ENCODE data around the gene KCNQ5.
"Not testable (repeated sequence)": the region's sequence is repeated elsewhere in the genome, so short reads cannot be mapped to it uniquely, and the experiment has no call there.

KCNQ5 gene

DNA sequence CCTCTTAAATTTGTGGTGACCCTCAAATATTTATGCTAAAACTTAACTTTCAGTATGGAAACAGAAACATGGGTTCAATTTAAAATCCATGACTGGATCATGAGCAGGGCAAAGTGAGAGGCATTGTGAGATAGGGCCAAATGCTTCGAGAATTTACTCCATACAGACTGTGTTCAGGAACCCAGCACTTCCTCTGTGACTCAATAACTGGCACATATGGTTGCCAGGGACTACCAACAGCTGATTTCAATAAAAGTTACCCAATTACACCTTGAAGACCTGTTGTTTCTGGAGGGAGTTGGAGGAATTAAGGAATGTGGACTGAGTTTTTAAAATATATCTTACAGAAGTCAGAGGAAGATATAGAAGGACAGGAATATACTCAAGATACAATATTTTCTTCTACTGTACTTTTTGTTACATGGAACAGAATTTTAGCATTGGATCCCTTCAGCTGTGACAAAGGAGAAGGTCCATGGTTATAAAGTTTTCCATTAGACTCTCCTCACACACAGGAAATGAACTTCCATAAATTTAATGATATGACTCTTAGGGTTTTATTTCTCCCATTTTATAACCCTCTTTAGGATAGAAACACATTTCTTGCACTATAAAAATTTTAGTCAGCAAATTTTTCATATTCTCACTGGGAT lies 344.9 kb downstream of the KCNQ5 start:
- no peak for DNase-seq

GRCh38 chr6:72967329-72967728 lies 345.5 kb downstream of the KCNQ5 start:
- no peak for DNase-seq

- no peak for DNase-seq
These were observed 346.8 kb downstream of the KCNQ5 start for GRCh38 chr6:72968704-72969103.

- DNase-seq, result no peak
These were observed 347.8 kb downstream of the KCNQ5 start for GRCh38 chr6:72969666-72970065.

DNA sequence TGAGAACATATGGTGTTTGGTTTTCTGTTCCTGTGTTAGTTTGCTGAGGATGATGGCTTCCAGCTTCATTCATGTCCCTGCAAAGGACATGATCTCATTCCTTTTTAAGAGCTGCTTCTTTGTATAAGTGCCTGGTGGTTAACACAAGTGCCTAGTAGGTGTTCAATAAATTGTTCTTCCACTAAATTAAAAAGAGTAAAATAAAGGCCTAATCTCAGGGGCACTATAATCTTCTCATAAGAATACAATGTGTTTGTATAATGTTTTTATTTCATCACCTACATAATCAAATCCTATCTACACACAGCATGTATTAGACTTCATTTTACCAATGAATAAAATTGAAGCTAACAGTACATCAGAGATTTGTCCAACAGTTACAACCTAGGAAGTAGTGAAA lies 350.7 kb downstream of the KCNQ5 start:
- DNase-seq, result no peak

DNA sequence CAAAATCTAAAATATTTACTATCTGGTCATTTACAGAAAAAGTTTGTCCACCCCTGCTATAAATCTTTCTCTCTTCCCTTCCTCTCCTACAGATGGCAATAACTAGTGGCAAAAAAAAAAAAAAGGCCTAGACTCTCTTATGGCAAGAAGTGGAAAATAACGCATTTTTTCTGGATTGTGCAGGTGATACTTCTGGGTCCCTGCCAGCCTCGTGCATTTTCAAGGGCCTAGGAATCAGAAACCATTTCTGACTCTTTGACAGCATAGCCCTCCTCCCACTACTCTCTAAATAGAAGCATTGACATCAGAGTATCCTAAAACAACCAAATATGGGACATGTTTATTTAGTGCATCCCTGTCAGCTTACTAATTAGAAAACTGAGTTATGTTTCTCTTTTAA lies 352.4 kb downstream of the KCNQ5 start:
- DNase-seq, result peak; percentile 28

DNA sequence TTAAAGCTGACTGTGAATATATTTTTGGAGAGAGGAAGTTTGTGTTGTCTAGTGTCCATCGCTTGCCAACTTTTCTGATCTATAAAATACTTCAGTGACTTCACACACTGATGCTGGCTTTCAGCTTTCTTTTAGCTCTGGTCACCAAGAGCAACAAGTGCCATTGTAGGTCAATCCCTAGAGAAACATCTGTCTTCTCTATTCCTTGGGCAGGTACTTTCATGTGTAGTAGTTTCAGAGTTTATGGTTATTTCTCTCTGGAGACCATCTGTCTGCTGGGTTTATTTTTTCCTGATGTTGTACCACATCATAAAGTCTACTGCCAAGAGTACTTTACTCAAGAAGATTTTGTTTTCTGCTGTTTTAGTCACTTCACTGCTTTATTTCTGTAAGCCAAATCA lies 353.5 kb downstream of the KCNQ5 start:
- peak; percentile 50 for DNase-seq

DNA sequence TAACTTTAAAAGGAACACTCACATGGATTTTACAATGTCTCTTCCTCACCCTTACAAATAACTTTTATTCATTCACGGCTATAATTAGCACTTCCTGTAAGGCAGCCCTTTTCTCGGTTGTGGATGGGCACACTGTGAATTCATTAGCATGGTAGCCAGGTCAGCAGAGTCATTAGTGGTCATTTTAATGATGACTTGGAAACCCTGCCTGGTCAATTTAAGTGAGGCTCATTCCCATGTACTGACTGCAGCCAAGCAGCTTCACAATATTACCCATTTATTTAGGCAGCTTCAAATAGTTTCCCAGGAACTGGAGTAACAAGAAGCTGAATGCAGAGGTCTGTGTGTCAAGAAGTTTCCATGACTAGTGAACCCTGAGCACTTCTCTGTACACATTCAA lies 354.6 kb downstream of the KCNQ5 start:
- DNase-seq, result no peak

GRCh38 chr6:72977114-72977513 lies 355.2 kb downstream of the KCNQ5 start:
- no peak for DNase-seq

DNA sequence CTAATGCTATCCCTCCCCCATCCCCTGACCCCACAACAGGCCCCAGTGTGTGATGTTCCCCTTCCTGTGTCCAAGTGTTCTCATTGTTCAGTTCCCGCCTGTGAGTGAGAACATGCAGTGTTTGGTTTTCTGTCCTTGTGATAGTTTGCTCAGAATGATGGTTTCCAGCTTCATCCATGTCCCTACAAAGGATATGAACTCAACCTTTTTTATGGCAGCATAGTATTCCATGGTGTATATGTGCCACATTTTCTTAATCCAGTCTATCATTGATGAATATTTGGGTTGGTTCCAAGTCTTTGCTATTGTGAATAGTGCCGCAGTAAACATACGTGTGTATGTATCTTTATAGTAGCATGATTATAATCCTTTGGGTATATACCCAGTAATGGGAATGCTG lies 356.9 kb downstream of the KCNQ5 start:
- DNase-seq, result not testable (repeated sequence)

- DNase-seq, result not testable (repeated sequence)
These were observed 362.4 kb downstream of the KCNQ5 start for GRCh38 chr6:72984189-72984831.

GRCh38 chr6:72984981-72985665 lies 363.3 kb downstream of the KCNQ5 start:
- DNase-seq, result no peak

DNA sequence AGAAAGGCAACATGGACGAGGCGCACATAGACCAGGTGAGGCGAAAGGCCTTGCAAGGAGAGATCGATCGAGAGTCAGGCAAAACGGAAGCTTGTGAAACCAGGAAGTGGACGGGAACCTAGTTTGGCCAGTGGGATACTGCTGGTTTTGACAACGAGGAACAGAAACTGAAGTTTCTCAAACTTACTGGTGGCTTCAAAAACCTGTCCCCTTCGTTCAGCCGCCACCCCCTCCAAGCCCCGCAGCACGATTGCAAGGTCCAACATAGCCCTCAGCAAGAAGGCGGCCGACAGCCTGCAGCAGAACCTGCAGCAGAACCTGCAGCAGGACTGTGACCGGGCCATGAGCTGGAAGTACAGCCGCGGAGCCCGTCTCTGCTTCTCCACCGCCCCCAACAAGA lies 365.4 kb downstream of the KCNQ5 start:
- no peak for DNase-seq

- DNase-seq, result no peak
These were observed 378.1 kb downstream of the KCNQ5 start for GRCh38 chr6:72999995-73000394.

GRCh38 chr6:73000460-73000859 lies 378.6 kb downstream of the KCNQ5 start:
- no peak for DNase-seq

- DNase-seq, result no peak
These were observed 380.7 kb downstream of the KCNQ5 start for GRCh38 chr6:73002588-73002987.

DNA sequence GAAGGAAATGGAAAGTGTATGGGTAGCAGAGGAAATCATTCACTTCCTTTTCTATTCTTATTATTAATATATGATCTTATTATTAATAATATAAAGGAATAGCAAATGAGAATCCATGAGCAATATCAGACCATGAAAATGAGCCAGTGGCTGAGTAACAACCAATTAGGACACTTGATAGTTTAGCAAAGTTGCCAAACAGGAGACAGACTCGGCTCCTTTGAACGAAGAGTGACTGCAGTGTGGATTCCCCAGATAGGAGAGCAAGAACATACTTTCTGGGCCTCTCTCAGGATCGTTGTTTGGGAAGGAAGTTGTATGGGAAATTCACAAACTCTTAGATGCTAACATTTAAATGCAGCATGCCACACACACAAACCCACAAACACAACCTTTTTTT lies 381.4 kb downstream of the KCNQ5 start:
- DNase-seq, result no peak

- peak; percentile 63 for DNase-seq
These were observed 382.4 kb downstream of the KCNQ5 start for GRCh38 chr6:73004231-73004630.

DNA sequence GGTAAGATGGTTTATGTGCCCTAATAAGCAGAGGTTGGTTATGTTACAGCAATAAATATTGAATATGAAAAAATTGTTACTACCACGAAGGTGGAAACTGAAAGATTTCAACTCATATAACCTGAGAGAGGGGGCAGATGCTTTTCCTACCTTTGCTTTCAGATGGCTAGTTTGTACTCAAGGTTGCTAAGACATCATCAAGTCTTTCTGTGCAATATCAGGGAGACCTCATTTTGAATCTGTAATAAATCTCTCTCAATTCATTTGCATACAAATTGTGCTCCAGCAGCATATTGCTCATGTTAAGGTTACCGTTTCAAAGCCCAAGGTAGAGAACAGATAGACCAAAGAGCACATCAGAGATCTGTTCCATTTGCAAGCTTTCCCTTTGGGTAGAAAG lies 383.0 kb downstream of the KCNQ5 start:
- no peak for DNase-seq

DNA sequence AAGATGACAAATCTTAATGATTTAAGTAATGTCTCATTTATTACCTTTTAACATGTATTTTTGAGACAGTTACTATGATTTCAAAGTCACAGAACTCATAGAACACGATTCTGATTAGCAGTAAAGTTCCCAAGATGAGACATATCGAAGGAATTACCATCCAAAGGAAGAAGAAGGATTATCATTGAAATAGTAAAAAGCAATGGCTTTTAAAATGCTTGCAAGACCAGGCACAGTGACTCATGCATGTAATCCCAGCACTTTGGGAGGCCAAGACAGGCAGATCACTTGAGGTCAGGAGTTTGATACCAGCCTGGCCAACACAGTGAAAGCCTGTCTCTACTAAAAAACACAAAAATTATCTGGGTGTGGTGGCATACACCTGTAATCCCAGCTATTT lies 384.3 kb downstream of the KCNQ5 start:
- DNase-seq, result no peak

DNA sequence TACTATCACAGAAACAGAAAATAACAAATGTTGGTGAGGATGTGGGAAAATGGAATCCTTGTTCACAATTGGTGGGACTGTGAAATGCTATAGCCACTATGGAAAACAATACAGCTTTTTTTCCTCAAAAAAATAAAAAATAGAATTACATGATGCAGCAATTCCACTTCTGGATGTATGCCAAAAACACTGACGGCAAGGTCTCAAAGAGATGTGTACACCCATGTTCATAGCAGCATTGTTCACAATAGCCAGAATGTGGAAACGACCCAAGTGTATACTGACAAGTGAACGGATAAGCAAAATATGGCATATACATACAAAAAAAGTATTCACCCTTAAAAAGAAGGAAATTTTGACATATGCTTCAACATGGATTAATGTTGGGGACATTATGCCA lies 390.1 kb downstream of the KCNQ5 start:
- DNase-seq, result no peak

GRCh38 chr6:73017476-73017875 lies 395.6 kb downstream of the KCNQ5 start:
- DNase-seq, result peak; percentile 19

- DNase-seq, result no peak
These were observed 402.7 kb downstream of the KCNQ5 start for GRCh38 chr6:73024598-73024997.

- DNase-seq, result no peak
These were observed 405.8 kb downstream of the KCNQ5 start for GRCh38 chr6:73027691-73028090.

Data from NCI-H446 treated with DMSO at 0.1 percent for 48 hours (cell line).